IPS-NIHi7 (cell line): Measurements from ENCODE around the gene RETREG1.

Experiments
- DNase-seq: peaks from one replicate; pipeline ENCODE4 v3.0.0; 2012; ENCODE audit warnings: mixed read lengths; ENCODE audit errors: extremely low spot score

The RETREG1 gene

GRCh38 chr5:16585041-16585667 is 31.6 kb downstream of the RETREG1 start:
- DNase-seq, result peak; percentile 56

GRCh38 chr5:16582081-16582480 is 34.7 kb downstream of the RETREG1 start:
- DNase-seq, result no peak

DNA sequence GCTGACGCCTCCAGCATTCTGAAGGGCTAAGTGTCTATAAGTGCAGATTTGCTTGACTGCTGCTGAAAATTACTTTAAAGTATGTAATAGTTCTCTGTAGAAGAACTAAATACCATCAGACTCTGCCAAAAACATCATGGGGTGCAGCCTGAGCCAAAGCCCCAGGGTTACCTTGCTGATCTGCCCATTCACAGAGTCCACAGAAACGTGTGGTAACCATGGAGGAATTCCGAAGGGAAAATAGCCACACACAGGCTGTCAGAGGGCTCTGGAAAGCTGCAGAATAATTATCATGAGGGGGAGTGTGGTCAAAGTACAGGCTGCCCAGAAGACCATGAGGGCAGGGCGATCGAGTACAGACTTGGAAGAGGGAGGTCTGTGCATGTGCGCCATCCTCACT is 36.4 kb downstream of the RETREG1 start:
- no peak for DNase-seq

GRCh38 chr5:16579142-16579847 is 37.5 kb downstream of the RETREG1 start:
- DNase-seq, result no peak

- no peak for DNase-seq
Observed at GRCh38 chr5:16578474-16578883, 38.3 kb downstream of the RETREG1 start.

DNA sequence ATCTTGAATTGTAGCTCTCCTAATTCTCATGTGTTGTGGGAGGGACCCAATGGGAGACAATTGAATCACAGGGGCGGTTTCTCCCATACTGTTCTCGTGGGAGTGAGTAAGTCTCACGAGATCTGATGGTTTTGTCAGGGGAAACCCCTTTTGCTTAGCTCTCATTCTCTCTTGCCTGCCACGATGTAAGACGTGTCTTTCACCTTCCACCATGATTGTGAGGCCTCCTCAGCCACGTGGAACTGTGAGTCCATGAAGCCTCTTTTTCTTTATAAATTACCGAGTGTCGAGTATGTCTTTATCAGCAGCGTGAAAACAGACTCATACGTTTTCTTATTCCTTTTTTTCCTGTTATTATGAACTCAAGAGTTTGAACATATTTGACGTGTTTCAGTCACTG is 39.1 kb downstream of the RETREG1 start:
- no peak for DNase-seq

DNA sequence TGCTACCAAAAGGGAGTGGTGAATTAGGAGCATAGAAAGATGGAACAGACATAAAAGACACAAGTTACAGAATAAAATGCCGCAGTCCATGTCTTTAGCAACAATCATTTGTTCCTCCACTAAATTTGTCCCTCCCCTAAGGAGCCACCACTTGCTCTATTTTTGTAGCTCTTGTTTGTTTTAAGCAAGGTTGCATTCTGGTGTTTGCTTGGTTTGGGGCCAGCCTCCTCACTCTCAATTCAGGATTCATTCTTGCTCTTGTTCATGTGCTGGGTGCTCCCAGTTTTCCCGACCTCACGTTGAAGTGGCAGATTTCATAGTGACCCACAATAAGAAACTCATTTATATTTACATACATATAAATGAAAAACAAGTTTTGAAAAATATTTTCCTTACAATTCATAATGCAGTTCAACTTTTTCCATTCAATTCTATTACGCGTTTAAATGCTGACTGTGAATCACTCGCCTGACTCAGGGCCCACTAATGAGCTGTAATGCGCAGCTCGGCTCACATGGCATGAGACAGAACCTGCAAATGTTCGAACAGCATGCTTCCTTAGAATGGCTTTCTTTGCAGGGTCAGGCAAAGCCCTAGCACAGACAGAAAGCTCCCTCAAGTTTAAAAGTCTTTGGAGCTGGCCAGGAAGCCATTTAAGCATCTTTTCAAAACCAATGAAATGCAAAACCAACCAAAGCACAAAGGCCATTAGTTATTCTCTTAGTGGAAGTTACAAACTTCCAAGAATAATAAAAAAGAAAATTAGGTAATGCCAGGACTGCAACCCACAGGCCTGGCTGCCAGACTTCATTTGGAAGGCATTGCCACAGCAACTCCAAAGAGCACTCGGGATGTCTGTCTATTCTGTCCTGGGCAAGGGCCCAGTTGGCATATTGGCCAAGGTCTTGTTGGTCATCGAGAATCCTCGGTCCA is 41.7 kb downstream of the RETREG1 start:
- peak; percentile 46 for DNase-seq

DNA sequence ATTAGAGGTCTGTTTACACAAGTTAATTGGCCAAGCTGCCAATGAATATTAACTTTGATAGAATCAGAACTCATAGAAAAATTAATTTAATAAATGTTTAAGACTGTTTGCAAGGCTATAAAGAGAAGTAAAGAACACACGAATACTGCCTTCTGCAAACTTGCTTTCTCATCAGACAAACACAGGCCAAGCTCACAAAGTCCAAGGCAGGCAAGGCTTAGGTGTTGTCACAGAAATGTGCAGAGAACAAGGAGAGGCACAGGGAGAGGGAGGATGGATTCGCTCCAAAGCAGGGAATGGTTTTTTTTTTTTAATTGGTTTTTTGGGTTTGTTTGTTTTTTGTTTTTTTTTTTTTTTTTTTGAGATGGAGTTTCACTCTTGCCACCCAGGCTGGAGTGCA is 43.4 kb downstream of the RETREG1 start:
- no peak for DNase-seq

DNA sequence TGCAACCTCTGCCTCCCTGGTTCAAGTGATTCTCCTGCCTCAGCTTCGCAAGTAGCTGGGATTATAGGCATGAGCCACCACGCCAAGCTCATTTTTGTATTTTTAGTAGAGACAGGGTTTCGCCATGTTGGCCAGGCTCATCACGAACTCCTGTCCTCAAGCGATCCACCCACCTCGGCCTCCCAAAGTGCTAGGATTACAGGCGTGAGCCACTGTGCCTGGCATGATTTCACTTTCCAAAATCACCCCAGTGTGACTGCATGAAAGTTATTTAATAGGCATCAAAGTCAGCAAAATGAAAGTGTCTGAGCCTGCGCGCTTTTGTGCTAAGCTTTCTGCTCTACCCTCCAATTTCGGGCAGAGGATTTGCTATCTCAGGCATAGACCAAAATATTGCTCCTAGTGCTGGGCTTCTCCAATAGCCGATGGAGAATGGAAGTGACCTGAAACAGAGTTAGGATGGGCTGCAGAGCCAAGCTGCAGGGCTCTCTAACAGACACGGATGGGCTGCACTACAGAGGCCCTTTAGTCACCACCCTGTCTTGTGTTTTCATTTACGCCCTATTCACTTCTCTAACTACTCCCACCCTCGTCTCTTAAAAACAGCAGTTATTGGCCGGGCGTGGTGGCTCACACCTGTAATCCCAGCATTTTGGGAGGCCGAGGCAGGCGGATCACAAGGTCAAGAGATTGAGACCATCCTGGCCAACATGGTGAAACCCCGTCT is 44.3 kb downstream of the RETREG1 start:
- no peak for DNase-seq

DNA sequence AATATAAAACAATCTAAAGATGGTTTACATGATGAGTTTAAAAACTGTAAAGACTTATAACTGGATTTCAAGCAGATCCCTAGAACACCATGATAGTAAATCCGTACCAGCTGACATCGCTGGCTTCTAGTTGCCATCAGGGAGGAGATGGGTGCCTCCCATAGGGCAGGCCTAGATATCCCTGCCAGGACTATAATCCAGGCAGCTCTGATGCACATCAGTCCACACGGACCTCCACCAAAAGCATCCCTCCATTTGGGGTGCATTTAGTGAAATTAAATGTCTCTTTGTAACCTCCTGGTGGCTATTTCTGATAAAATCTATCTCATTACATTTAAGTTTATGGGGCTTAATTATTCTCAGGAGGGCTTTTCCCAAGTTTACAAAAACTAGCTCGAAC is 45.8 kb downstream of the RETREG1 start:
- no peak for DNase-seq

DNA sequence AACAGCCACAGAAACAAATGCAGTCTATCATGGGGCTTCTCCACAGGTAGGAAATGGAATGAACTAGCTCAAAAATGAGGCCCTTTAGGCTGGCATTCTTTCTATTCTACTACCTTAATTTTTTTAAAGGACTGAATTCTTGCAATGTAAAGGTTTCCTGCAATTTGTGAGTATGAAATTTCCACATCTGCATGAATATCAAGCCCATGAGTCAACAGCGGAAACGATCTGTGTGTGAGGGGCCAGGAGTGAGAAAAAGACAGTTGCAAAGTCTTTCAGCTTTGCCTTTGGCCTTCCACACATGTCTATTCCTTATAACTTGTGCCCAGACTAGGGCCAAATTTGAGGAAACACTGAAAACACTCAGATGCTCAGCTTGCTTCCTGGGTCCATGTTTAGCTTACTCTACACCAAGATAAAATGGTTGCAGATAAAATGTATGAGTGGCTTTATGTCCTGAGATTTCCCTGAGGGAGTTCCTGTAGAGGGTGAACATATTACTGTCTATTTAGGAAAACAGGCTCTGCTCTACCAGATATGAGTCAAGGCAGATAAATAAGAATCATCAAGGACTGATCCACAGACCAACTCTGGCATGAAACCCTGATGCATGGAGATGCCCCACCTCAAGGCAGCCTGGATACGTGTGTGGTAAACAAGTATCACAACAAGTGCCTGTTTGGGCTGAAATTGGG is 46.5 kb downstream of the RETREG1 start:
- DNase-seq, result no peak

DNA sequence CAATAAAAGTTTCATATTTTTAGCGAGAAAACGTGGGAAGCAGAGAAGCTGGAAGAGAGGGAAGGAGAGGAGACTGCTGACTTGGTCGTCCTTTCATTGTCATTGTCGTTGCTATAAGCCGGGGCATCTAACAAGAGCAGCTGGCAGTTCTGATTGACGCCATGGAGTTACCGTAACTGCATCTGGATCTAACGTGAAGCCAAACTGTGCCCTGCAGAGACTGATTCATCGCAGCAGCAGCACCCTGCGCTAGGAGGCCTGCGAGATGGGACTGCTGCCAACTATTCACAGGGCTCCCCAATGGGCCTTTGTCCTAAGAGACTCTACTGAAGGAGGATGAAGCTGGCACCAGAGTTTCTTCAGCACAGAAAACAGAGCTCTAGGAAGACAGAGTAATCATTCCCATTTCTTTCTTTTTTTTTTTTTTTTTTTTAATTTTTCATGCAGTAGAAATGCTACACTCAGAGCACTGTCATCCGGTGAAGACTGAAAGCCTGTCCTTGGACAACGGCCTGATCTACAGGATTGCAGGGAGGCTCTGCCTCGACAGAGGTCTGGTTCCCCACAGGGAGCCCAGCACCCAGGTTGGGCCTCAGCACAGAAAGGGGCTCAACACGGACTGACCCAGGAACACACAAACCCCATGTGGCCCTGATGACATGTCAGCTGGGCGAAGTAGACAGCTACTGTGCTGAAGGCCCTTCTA is 47.8 kb downstream of the RETREG1 start:
- DNase-seq, result no peak

DNA sequence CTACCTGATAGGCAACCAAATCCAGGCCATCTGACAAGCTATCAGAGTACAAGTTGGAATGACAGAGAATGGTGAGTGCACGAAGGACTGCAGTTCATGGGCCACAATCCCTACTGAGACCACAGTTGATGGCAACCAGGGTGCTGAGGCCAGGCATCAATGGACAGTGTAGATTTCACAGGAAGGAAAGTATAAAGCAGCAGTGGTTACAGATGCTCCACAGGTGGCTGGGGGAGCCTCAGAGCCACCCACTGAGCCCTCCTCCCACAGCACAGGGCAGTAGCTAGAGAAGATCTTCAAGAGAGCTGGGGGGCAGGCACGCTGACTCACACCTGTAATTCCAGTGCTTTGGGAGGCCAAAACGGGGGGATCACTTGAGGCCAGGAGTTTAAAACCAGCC is 49.4 kb downstream of the RETREG1 start:
- DNase-seq, result no peak

GRCh38 chr5:16565118-16565517 is 51.7 kb downstream of the RETREG1 start:
- no peak for DNase-seq

DNA sequence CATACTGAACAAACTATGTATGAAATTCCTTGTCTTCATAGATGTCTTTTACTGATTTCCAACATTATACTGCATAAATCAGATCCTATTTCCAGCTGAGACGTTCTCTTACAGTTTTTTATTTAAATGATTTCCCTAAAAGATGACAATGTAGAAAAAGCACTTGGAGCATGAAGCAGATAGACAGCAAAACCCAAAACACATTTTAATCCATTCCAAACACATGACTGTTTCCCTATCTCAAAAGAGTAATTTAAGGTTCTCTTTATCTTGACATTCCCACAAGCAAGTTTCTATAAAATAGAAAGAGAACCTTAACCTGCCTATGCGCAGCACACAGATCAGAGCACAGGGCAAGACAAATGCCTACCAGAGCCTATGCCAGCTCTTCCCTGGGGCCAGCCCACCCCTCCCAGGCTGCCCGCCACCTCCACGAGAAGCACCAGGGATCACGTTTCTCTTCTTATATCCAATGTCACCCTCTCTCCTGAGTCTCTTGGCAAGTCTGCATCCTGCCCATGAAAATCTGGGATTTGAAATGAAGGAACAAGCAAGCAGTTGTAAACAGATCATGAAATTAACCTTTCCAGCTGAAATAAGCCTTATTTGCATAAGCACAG is 52.4 kb downstream of the RETREG1 start:
- no peak for DNase-seq

- DNase-seq, result no peak
Observed at GRCh38 chr5:16563686-16564085, 53.1 kb downstream of the RETREG1 start.

DNA sequence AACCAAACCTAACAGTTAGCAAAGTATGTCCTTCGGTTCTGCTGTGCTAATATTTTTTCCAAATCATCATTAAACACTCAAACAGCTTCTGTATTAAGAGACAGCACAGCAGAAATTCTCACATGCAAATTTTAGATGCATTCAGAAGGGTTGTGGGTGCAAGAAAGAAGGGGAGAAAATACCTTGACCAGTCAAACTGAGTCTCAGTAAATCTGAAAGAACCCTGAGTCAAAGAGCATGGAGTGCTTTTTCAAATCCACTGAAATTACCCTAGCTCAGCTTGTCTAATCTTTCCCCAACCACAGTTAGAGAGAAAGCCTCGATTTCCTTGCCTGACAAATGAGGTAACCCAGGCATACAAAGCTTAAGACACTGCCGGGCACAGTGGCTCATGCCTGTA is 55.1 kb downstream of the RETREG1 start:
- DNase-seq, result no peak

- no peak for DNase-seq
Observed at GRCh38 chr5:16559702-16560101, 57.1 kb downstream of the RETREG1 start.

GRCh38 chr5:16558984-16559629 is 57.7 kb downstream of the RETREG1 start:
- peak; percentile 55 for DNase-seq

DNA sequence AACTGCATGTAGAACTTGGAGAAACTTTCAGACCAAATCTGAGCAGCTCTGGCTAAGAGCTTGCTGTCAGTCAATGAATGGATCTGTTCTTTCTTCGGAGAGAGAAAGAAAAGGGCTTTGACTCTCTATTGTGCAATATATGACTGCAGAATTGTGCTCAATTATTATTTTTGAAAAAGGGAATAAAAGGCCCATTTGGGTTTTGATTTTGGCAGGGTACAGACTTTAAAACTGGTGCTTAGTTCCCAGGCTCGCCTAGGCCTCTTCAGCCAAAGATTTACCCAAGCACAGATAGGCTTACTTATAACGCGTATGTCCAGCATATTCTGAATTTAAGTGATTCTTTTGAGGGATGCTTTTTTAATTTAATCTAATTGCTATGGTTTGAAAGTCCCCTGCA is 59.3 kb downstream of the RETREG1 start:
- no peak for DNase-seq
